Adrenal gland (tissue), 12 donors: ENCODE measurements around the gene ZHX3. TPM values are rescaled to one million over a fixed set of nuclear protein-coding genes. Genes with fewer than 3 reads are reported as not detected.

Experiments
- DNase-seq, 7 donors: peaks; one replicate each; pipeline ENCODE4 v3.0.0-alpha.2; 2019 to 2020
- H3K27ac ChIP-seq, 5 donors: fragments of 200-600 bp; sonication (generic) in 4 of 5; 1 replicate in 3 of 5; 2 replicates in 2 of 5; pipeline versions ENCODE4 v1.5.1 to v1.8.0; 2016 to 2020; ENCODE audit warnings: mild to moderate bottlenecking in 1 of 5
- H3K27me3 ChIP-seq: fragments of 200-600 bp; 2 replicates; pipeline ENCODE4 v1.8.0; 2021
- H3K36me3 ChIP-seq, 2 donors: fragments of 200-600 bp; replicated peaks in 1 of 2; 1 replicate in 1 of 2; 2 replicates in 1 of 2; pipeline versions ENCODE4 v1.5.1 to v1.8.0; 2018 to 2022
- H3K4me1 ChIP-seq, 2 donors: fragments of 200-600 bp; replicated peaks in 1 of 2; 1 replicate in 1 of 2; 2 replicates in 1 of 2; pipeline versions ENCODE4 v1.5.1 to v1.8.0; 2018 to 2021
- H3K4me3 ChIP-seq, 4 donors: fragments of 200-600 bp; sonication (generic) in 3 of 4; one replicate each; pipeline ENCODE4 v1.5.1; 2016 to 2018
- H3K9me3 ChIP-seq, 3 donors: fragments of 200-600 bp; sonication (generic) in 1 of 3; replicated peaks in 1 of 3; 1 replicate in 2 of 3; 2 replicates in 1 of 3; pipeline versions ENCODE4 v1.5.1 to v1.8.0; 2016 to 2021
- CTCF ChIP-seq, 6 experiments: fragments of 450-650 bp in 4 of 6; fragments of 200-600 bp in 2 of 6; sonication (generic) in 1 of 6; IDR thresholded peaks; 1 replicate in 5 of 6; 2 replicates in 1 of 6; pipeline versions ENCODE4 v1.5.1 to v1.8.0; 2016 to 2021; ENCODE audit warnings: antibody characterized with exemption in 6 of 6, mild to moderate bottlenecking in 2 of 6, moderate library complexity in 1 of 6
- POLR2A ChIP-seq, 2 donors: fragments of 450-650 bp; IDR thresholded peaks; one replicate each; pipeline ENCODE4 v1.6.1; 2017; ENCODE audit warnings: antibody characterized with exemption in 2 of 2, mild to moderate bottlenecking in 2 of 2, moderate library complexity in 1 of 2
- WGBS, 4 donors: extraction: QIAGEN DNeasy Blood & Tissue Kit in 2 of 4; methylation state at CpG; one replicate each; pipeline versions ENCODE4 v1.1.5 to v1.1.7; 2013 to 2017; 5-methylcytosine and 5-hydroxymethylcytosine counted together
- intact Hi-C, 2 donors: fragments of 100-400 bp; cut with DNase I; formaldehyde crosslinking; loops; one replicate each; pipeline versions ENCODE4 v1.14.1 to v1.15.0; 2022 to 2023
- polyA plus RNA-seq, 3 donors: library from polyadenylated mRNA; stranded (reverse); fragments of 200-250 nt in 2 of 3; fragments of 350-450 nt in 1 of 3; fragmentation: Illumina TruSeq in 1 of 3; extraction: RNeasy Lipid Tissue Mini Kit (QIAGEN cat#74804) in 1 of 3; gene quantifications; one replicate each; pipeline ENCODE4 v1.2.3, GENCODE V29; 2013 to 2014
- total RNA-seq, 9 donors: library from RNA; depleted of rRNA in 4 of 9; stranded (reverse); fragments of >200 nt in 4 of 9; fragments of 120-200 nt in 1 of 9; fragmentation: NEBNext Ultra II Directional in 1 of 9; extraction: Animal tissue kit (Norgen Biotek cat#: 25700) in 1 of 9; gene quantifications; one replicate each; pipeline versions ENCODE4 v1.1.0 to v1.2.4, GENCODE V29; 2013 to 2023
- donor health status: healthy with polysubstance abuse.
- donor health status: Bipolar disorder and iron deficiency.
- donor health status: DM: yes; HTN: yes; CAD: no.
- donor health status: DM: no; HTN: no; CAD: no.
- donor health status: DM: no; HTN: no; CAD: no.
- donor health status: DM: yes; HTN: yes; CAD: no.

The ZHX3 gene
- total and polyA plus RNA-seq, 12 donors: 20.7 to 91.1 (median 51.2) TPM

GRCh38 chr20:41255655-41256054 is 61.9 kb downstream of the ZHX3 start:
- 80 to 97% (median 91%) methylated on average over 1 of the region's 1 CpG for WGBS, 4 donors

GRCh38 chr20:41249411-41250281 is 67.9 kb downstream of the ZHX3 start:
- TF ChIP-seq POLR2A (IDR thresholded peaks at IDR 0.05) (peak in 1 of 2 donors; percentile 30), CTCF (IDR thresholded peaks at IDR 0.05) (peak in 4 of 6 experiments; percentile 7 to 43 (median 11))
- no peaks in the 10 kb centered on the region for H3K36me3 ChIP-seq
- WGBS, 4 donors: 16 to 30% (median 23%) methylated on average over 9 of the region's 9 CpGs
- peak overlapping the region; percentile 55 to 89 (median 79) for H3K27ac ChIP-seq
- peaks cover 42 to 69% of the 10 kb centered on the region in 2 donors for H3K4me1 ChIP-seq
- no peaks in the 10 kb centered on the region for H3K9me3 ChIP-seq
- peak; percentile 78 to 95 (median 89) for DNase-seq
- no peaks in the 10 kb centered on the region for H3K27me3 ChIP-seq
- H3K4me3 ChIP-seq: no peak overlapping the region
- intact Hi-C loops: loop anchor here in 1 of 2 donors (10.0 kb wide), 1 partner anchor 85 kb away; no protein-coding TSS in a partner anchor

More at GRCh38 chr20:41255655-41256054, 61.9 kb downstream of the ZHX3 start:
- H3K9me3 ChIP-seq: no peaks in the 10 kb centered on the region
- H3K36me3 ChIP-seq: no peaks in the 10 kb centered on the region
- H3K4me3 ChIP-seq: no peak overlapping the region
- no peaks in the 10 kb centered on the region for H3K27me3 ChIP-seq
- peaks cover 0 to 12% of the 10 kb centered on the region in 2 donors for H3K4me1 ChIP-seq
- no peak for DNase-seq
- H3K27ac ChIP-seq: no peak overlapping the region
- no peak for TF ChIP-seq POLR2A (IDR thresholded peaks at IDR 0.05)
- no peak for TF ChIP-seq CTCF (IDR thresholded peaks at IDR 0.05)
- intact Hi-C loops: no loop called here

- no peaks in the 10 kb centered on the region for H3K9me3 ChIP-seq
- H3K27me3 ChIP-seq: no peaks in the 10 kb centered on the region
- DNase-seq: no peak
- peak overlapping the region; percentile 55 to 89 (median 79) for H3K27ac ChIP-seq
- WGBS, 4 donors: 11 to 25% (median 18%) methylated on average over 4 of the region's 4 CpGs
- no peak for TF ChIP-seq CTCF (IDR thresholded peaks at IDR 0.05)
- peak in 1 of 2 donors; percentile 30 for TF ChIP-seq POLR2A (IDR thresholded peaks at IDR 0.05)
- no peaks in the 10 kb centered on the region for H3K36me3 ChIP-seq
- peaks cover 42 to 68% of the 10 kb centered on the region in 2 donors for H3K4me1 ChIP-seq
- H3K4me3 ChIP-seq: no peak overlapping the region
- intact Hi-C loops: loop anchor here in 1 of 2 donors (10.0 kb wide), 1 partner anchor 86 kb away; no protein-coding TSS in a partner anchor
Observed at GRCh38 chr20:41248368-41249024, 69.0 kb downstream of the ZHX3 start.
